ENCODE data around the gene AMACR. TPM values are rescaled to one million over a fixed set of nuclear protein-coding genes. Genes with fewer than 3 reads are reported as not detected.

AMACR gene
- total and polyA plus RNA-seq, 2 experiments from 2014 or later = 6.7 to 12.6 TPM

GRCh38 chr5:34042321-34042720 is 34.5 kb upstream of the AMACR start:
- no peak overlapping the region for H3K27ac ChIP-seq (ENCODE audit: low read depth)
- peaks cover 4% of the 10 kb centered on the region for H3K36me3 Mint-ChIP-seq (ENCODE audit: low read depth)
- no peak for TF ChIP-seq EZH2 (IDR thresholded peaks at IDR 0.05; ENCODE audit: low read depth, unreplicated experiment)
- no peak for TF ChIP-seq EZH2phosphoT487 (IDR thresholded peaks at IDR 0.05; ENCODE audit: unreplicated experiment)
- TF ChIP-seq POLR2AphosphoS5 (IDR thresholded peaks at IDR 0.05; ENCODE audit: low read depth) = no peak
- TF ChIP-seq ZNF331 (CRISPR knock-in tag; IDR thresholded peaks at IDR 0.05; ENCODE audit: low read depth) = no peak
- TF ChIP-seq ETS1 (IDR thresholded peaks at IDR 0.05) = no peak
- TF ChIP-seq STAT1 (IDR thresholded peaks at IDR 0.05; ENCODE audit: unreplicated experiment) = no peak
- TF ChIP-seq ZNF114 (CRISPR knock-in tag; IDR thresholded peaks at IDR 0.05) = no peak
- TF ChIP-seq REST (IDR thresholded peaks at IDR 0.05; ENCODE audit: unreplicated experiment) = no peak
- no peak for TF ChIP-seq ZNF462 (CRISPR knock-in tag; IDR thresholded peaks at IDR 0.05)
- no peak for TF ChIP-seq NANOG (IDR thresholded peaks at IDR 0.05; ENCODE audit: borderline replicate concordance)
- no peak for TF ChIP-seq CTCF (conservative IDR thresholded peaks at IDR 0.05; ENCODE audit: low read depth in 2 of 2)
- no peak for TF ChIP-seq CREB1 (CRISPR knock-in tag; IDR thresholded peaks at IDR 0.05; ENCODE audit: low read depth)
- TF ChIP-seq JUNB (IDR thresholded peaks at IDR 0.05; ENCODE audit: unreplicated experiment) = no peak

More at GRCh38 chr5:34042321-34042720, 34.5 kb upstream of the AMACR start:
- Histone ChIP-seq H3K4me3 (no peak overlapping the region), H3K27me3 (ENCODE audit: insufficient read depth) (no peaks in the 10 kb centered on the region), H3F3A (replicated peaks; ENCODE audit: low read depth) (no peaks in the 10 kb centered on the region), H3K4me1 (ENCODE audit: insufficient read depth) (no peaks in the 10 kb centered on the region; the same call in 1 of the 2 replicates), H3K4me2 (no peak overlapping the region), H3K9me2 (ENCODE audit: insufficient read depth) (peaks cover 17% of the 10 kb centered on the region; the same call in 1 of the 2 replicates), H3K36me3 (ENCODE audit: insufficient read depth) (no peaks in the 10 kb centered on the region), H2AFZ (no peak overlapping the region), H4K20me1 (replicated peaks; ENCODE audit: insufficient read depth) (no peaks in the 10 kb centered on the region), H3K79me2 (replicated peaks; ENCODE audit: insufficient read depth) (no peaks in the 10 kb centered on the region)
- no peak overlapping the region for H3K4me3 Mint-ChIP-seq
- no peak overlapping the region for H3K27ac Mint-ChIP-seq
- H3K9me3 Mint-ChIP-seq = no peaks in the 10 kb centered on the region
- H3K27me3 Mint-ChIP-seq (ENCODE audit: insufficient read depth, low read depth, poor library complexity) = peaks cover 2% of the 10 kb centered on the region
- ATAC-seq = no peak
- H3K4me1 Mint-ChIP-seq = peaks cover 16% of the 10 kb centered on the region
- DNase-seq (ENCODE audit: low spot score) = no peak
